Astrocyte of the spinal cord (primary cell): ENCODE results near the gene MRPL34.
A peak's percentile ranks its signal among the peaks of the same experiment; 100 is the strongest.
"Not testable (repeated sequence)": the region's sequence is repeated elsewhere in the genome, so short reads cannot be mapped to it uniquely, and the experiment has no call there.

Experiments used
- DNase-seq: peaks from one replicate; pipeline ENCODE4 v3.0.0; 2011; ENCODE audit warnings: low read depth, low spot score
- H3K4me3 ChIP-seq: 2 replicates; pipeline ENCODE4 v1.5.1; 2011; ENCODE audit warnings: low read depth, mild to moderate bottlenecking, low read length, moderate library complexity
- in situ Hi-C: cut with HindIII; loops from 2 replicates; pipeline ENCODE4 v1.10.0; 2017; ENCODE audit warnings: low sequenced_read_pairs
- TF ChIP-seq, protein P1 (sequence below): IDR thresholded peaks from 2 replicates; pipeline ENCODE4 v1.5.1; 2012; ENCODE audit warnings: low read depth, mild to moderate bottlenecking, low read length, inconsistent platforms

Gene MRPL34

DNA sequence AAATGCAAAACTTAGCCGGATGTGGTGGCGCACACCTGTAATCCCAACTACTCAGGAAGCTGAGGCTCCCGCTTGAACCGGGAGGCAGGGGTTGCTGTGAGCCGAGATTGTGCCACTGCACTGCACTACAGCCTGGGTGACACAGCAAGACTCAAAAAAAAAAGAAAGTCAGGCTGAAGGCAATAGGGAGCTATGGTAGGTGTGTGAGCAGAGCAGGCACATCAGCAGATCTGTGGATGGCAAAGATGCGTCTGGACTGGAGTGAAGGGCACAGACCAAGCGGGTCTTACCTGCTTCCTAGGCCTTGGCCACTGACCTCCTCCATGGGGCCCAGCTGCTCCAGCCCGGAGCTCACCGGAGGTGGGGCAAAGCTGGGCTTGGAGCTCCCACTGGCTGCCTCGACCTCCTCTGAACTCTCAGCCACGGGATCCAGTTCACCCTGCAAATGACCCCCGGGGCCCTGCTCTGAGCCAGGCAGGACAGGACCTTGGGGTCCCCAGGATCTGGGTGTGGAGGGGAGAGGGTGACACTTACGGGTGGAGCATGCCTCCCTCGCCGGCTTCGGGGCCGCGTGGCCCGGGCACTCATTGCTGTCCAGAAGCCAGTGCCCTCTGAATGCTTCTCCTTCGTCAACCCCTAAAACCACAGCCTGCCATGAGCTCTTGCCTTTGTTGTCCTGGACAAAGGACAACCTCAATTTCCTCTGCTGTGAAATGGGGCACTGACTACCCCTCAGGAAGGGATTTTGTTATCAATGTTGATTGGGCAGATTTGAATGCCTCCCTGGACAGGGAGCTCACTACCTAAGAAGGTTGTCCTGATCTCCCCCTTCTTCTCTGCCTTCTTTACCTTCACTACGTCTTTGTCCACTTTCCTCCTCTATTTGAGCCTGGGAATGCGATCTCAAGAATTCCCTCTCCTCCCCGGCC is 41.7 kb upstream of the MRPL34 start:
- DNase-seq, result no peak
- TF ChIP-seq, protein P1, sequence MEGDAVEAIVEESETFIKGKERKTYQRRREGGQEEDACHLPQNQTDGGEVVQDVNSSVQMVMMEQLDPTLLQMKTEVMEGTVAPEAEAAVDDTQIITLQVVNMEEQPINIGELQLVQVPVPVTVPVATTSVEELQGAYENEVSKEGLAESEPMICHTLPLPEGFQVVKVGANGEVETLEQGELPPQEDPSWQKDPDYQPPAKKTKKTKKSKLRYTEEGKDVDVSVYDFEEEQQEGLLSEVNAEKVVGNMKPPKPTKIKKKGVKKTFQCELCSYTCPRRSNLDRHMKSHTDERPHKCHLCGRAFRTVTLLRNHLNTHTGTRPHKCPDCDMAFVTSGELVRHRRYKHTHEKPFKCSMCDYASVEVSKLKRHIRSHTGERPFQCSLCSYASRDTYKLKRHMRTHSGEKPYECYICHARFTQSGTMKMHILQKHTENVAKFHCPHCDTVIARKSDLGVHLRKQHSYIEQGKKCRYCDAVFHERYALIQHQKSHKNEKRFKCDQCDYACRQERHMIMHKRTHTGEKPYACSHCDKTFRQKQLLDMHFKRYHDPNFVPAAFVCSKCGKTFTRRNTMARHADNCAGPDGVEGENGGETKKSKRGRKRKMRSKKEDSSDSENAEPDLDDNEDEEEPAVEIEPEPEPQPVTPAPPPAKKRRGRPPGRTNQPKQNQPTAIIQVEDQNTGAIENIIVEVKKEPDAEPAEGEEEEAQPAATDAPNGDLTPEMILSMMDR, result no peak
- in situ Hi-C loops, result no loop called here
- H3K4me3 ChIP-seq, result no peak overlapping the region

DNA sequence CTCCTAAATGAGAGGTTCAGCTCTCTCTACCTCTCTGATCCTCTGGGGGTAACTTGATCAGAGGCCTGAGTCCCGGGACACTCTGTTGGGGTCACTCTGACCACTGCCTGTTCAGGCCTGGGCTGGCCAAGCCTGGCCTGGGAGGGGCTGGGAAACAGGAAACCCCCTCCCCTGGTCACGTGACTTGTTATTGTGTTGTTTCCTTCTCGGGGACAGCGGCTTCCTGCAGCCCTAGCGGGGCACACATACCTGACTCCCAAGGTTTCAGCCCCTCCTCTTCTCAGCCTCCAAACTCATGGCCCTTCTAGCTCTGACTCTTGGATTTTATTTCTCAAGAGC is 41.1 kb upstream of the MRPL34 start, which contains the start of gene USHBP1:
TSS of gene USHBP1 (minus strand) at position 105 of the 339 bp plus-strand sequence. CDS start 446 bp downstream, outside the sequence.
- TF ChIP-seq, protein P1, result no peak
- H3K4me3 ChIP-seq, result no peak within 1 kb of the TSS
- DNase-seq, result no peak
- in situ Hi-C loops, result no loop called here

DNA sequence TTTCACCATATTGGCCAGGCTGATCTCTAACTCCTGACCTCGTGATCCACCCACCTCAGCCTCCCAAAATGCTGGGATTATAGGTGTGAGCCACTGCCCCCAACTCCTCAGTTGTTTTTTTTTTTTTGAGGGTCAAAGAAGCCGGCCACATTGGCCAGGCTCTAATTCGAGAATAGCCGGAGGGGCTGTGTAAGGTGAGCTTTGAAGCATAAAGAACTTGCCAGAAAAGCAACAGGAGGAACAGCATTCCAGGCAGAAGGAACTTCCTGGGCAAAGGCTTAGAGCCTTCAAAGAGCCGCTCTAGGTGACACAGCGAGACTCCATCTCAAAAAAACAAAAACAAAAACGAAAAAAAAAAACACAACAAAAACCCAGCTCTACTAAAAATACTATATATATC is 39.6 kb upstream of the MRPL34 start:
- no peak for DNase-seq
- TF ChIP-seq, protein P1, result no peak
- in situ Hi-C loops, result no loop called here
- no peak overlapping the region for H3K4me3 ChIP-seq

DNA sequence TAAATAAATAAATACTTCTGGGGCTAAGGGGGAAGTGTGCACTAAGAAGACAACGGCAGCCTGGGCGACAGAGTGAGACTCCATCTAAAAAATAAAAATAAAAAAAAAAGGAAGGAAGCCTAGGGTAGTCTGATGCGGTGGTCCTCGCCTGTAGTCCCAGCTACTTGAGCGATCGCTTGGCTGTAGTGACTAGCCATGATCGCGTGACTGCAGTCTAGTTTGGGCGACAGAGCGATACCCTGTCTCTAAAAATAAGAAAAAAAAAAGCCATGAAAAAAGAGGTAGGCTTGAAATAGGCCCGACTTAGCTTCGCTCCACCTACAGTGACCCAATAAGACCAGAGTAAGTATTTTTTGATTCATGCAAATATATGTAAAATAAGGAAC is 39.1 kb upstream of the MRPL34 start:
- no peak overlapping the region for H3K4me3 ChIP-seq
- TF ChIP-seq, protein P1, result no peak
- no peak for DNase-seq
- in situ Hi-C loops, result no loop called here

DNA sequence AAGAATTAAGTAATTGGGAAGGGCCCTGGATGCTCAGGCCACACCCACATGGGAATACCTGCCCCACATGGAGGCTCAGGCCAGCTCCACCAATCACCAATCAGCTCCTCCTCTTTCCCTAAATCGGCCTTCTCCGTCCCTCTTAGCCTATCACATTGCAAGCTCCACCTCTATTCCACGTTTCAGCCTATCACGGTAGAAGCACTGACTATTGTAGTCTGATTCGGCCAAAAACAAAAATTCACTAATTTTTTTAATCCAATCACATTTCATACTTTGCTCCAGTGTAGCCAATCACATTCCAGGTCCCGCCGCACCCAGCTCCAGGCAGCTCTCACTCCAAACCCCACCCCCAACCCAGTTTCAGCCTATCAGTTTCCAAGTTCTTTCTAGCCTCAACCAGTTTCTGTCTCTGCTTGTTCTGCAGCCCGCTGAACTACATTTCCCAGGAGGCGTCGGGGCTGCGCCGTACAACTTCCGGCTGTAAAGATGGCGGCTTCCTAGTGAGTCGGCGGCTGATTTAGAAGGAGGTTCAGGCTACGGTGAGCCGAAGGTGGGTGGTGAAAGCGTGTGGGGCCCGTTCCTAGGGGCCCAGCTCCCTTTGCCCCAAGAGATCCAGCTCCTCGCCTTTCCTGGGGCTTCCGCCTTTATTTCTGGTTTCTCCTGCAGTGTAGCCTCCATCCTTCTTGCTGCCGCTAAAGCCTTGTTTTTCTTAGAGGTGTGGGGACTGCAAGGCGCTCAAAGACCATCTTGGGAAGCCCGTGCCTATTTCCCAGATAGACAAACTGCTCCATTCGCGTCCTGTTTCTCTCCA is 38.5 kb upstream of the MRPL34 start, which contains the start of gene BABAM1:
TSS of gene BABAM1 (plus strand) at position 469 of the 814 bp plus-strand sequence. CDS start 1,364 bp downstream, outside the sequence.
- H3K4me3 ChIP-seq, result peak within 1 kb of the TSS; percentile 98
- in situ Hi-C loops, result no loop called here
- peak; percentile 99 for DNase-seq
- TF ChIP-seq, protein P1, result no peak

DNA sequence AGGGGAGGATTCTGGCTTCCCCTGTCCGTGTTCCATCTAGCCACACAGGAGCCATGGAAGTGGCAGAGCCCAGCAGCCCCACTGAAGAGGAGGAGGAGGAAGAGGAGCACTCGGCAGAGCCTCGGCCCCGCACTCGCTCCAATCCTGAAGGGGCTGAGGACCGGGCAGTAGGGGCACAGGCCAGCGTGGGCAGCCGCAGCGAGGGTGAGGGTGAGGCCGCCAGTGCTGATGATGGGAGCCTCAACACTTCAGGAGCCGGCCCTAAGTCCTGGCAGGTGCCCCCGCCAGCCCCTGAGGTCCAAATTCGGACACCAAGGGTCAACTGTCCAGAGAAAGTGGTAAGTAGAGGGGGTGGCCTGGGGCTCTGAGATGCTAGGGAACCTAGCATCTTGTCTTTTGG is 36.9 kb upstream of the MRPL34 start:
- in situ Hi-C loops, result no loop called here

DNA sequence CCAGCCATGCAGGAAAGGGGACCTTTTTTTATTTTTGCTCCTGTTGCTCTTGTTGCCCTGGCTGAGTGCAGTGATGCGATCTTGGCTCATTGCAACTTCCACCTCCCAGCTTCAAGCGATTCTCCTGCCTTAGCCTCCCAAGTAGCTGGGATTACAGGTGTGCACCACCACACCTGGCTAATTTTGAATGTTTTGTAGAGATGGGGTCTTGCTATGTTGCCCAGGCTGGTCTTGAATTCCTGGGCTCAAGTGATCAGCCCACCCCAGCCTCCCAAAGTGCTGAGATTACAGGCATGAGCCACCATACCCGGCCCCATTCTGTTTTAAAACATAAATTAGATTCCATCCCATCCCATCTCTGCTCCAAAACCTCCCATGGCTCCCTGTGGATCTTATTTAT is 30.8 kb upstream of the MRPL34 start:
- DNase-seq, H3K4me3 ChIP-seq, in situ Hi-C loops: not testable (repeated sequence)

More for the DNA sequence above, 36.9 kb upstream of the MRPL34 start:
- H3K4me3 ChIP-seq, result no peak overlapping the region
- TF ChIP-seq, protein P1, result no peak
- DNase-seq, result no peak
